Stimulated activated naive CD4-positive, alpha-beta T cell treated with Interleukin-2 at 50 U/mL for 16 hours (primary cell): ENCODE data around the gene NCOA4.
"Not testable (repeated sequence)": the region's sequence is repeated elsewhere in the genome, so short reads cannot be mapped to it uniquely, and the experiment has no call there.

Experiments used
- DNase-seq: peaks from one replicate; lab custom pipeline; 2025; lab: John Stamatoyannopoulos, UW

NCOA4 gene

GRCh38 chr10:46030091-46030937 is at the start of gene NCOA4:
Gene NCOA4 (minus strand): TSS chr10:46030623. CDS start chr10:46016680, 13,943 bp downstream.
- peak; percentile 94 for DNase-seq

GRCh38 chr10:46079831-46080585 is 49.6 kb upstream of the NCOA4 start:
- DNase-seq: no peak

- no peak for DNase-seq
Measured at GRCh38 chr10:46077731-46078413, 47.4 kb upstream of the NCOA4 start.

GRCh38 chr10:46077141-46077554 is 46.7 kb upstream of the NCOA4 start:
- DNase-seq: no peak

- no peak for DNase-seq
Measured at GRCh38 chr10:46075869-46076268, 45.4 kb upstream of the NCOA4 start.

- no peak for DNase-seq
Measured at GRCh38 chr10:46074196-46074946, 43.9 kb upstream of the NCOA4 start.

GRCh38 chr10:46073564-46073963 is 43.1 kb upstream of the NCOA4 start:
- DNase-seq: no peak

GRCh38 chr10:46070749-46071148 is 40.3 kb upstream of the NCOA4 start:
- DNase-seq: no peak

GRCh38 chr10:46069771-46070463 is 39.5 kb upstream of the NCOA4 start:
- DNase-seq: no peak

GRCh38 chr10:46068905-46069304 is 38.5 kb upstream of the NCOA4 start:
- DNase-seq: no peak

- no peak for DNase-seq
Measured at GRCh38 chr10:46068117-46068516, 37.7 kb upstream of the NCOA4 start.

GRCh38 chr10:46064269-46064817 is 33.9 kb upstream of the NCOA4 start:
- no peak for DNase-seq

GRCh38 chr10:46062723-46063428 is 32.5 kb upstream of the NCOA4 start:
- no peak for DNase-seq

GRCh38 chr10:46060706-46061105 is 30.3 kb upstream of the NCOA4 start:
- DNase-seq: no peak

GRCh38 chr10:46057927-46058326 is 27.5 kb upstream of the NCOA4 start:
- DNase-seq: not testable (repeated sequence)

- no peak for DNase-seq
Measured at GRCh38 chr10:46057038-46057437, 26.6 kb upstream of the NCOA4 start.

- no peak for DNase-seq
Measured at GRCh38 chr10:46055771-46056170, 25.3 kb upstream of the NCOA4 start.

GRCh38 chr10:46053534-46054434 is 23.4 kb upstream of the NCOA4 start:
- no peak for DNase-seq

- no peak for DNase-seq
Measured at GRCh38 chr10:46052791-46053375, 22.5 kb upstream of the NCOA4 start.
